Activated CD8-positive, alpha-beta memory T cell treated with anti-CD3 and anti-CD28 coated beads for 1 hour (primary cell): ENCODE data around the gene NRCAM.

Experiments used
- DNase-seq, 2 donors: peaks; one replicate each; pipeline ENCODE4 v3.0.0-alpha.2; 2020; ENCODE audit warnings: low read depth in 1 of 2; ENCODE audit errors: extremely low read depth in 1 of 2

Gene NRCAM

GRCh38 chr7:108460964-108461363, 4.7 kb upstream of the NRCAM start:
- DNase-seq: no peak

- DNase-seq: no peak
Observed at GRCh38 chr7:108459922-108460551, 3.8 kb upstream of the NRCAM start.

- DNase-seq: no peak
Observed at GRCh38 chr7:108457871-108458270, 1.6 kb upstream of the NRCAM start.

GRCh38 chr7:108456845-108457540, 757 bp upstream of the NRCAM start:
- DNase-seq: no peak

- DNase-seq: no peak
Observed at GRCh38 chr7:108455551-108455997, 662 bp downstream of the NRCAM start.

- DNase-seq: no peak
Observed at GRCh38 chr7:108454674-108455550, 1.3 kb downstream of the NRCAM start.

- DNase-seq: no peak
Observed at GRCh38 chr7:108454317-108454673, 1.9 kb downstream of the NRCAM start.

GRCh38 chr7:108453320-108453719, 2.9 kb downstream of the NRCAM start:
- DNase-seq: no peak

- no peak for DNase-seq
Observed at GRCh38 chr7:108452707-108453106, 3.5 kb downstream of the NRCAM start.

GRCh38 chr7:108451296-108451848, 4.9 kb downstream of the NRCAM start:
- DNase-seq: no peak

GRCh38 chr7:108450160-108450559, 6.1 kb downstream of the NRCAM start:
- DNase-seq: no peak

- DNase-seq: no peak
Observed at GRCh38 chr7:108449521-108449920, 6.7 kb downstream of the NRCAM start.

GRCh38 chr7:108448584-108449505, 7.4 kb downstream of the NRCAM start:
- no peak for DNase-seq

GRCh38 chr7:108442039-108442568, 14.1 kb downstream of the NRCAM start:
- no peak for DNase-seq

GRCh38 chr7:108441392-108441955, 14.8 kb downstream of the NRCAM start:
- DNase-seq: no peak

- no peak for DNase-seq
Observed at GRCh38 chr7:108440613-108441012, 15.6 kb downstream of the NRCAM start.

- no peak for DNase-seq
Observed at GRCh38 chr7:108436906-108437305, 19.3 kb downstream of the NRCAM start.

- DNase-seq: no peak
Observed at GRCh38 chr7:108434010-108434409, 22.2 kb downstream of the NRCAM start.

- no peak for DNase-seq
Observed at GRCh38 chr7:108431099-108431498, 25.1 kb downstream of the NRCAM start.

GRCh38 chr7:108430664-108431063, 25.6 kb downstream of the NRCAM start:
- no peak for DNase-seq
